Measurements from ENCODE around the gene TMEM220.

GRCh38 chr17:10739386-10739785, 9.6 kb upstream of the TMEM220 start:
- no peak for TF ChIP-seq ZNF274 (IDR thresholded peaks at IDR 0.05; ENCODE audit: low read depth, low read length)
- no peak for TF ChIP-seq YY1 (IDR thresholded peaks at IDR 0.05; ENCODE audit: insufficient read depth, insufficient read length)

Data from NT2/D1 (cell line).